Activated T-cell treated with anti-CD3 and anti-CD28 coated beads, Interleukin-2, amount 50 U/mL, for 1 hour (primary cell): ENCODE results near the gene MRGPRG.

Experiments used
- DNase-seq: peaks from one replicate; pipeline ENCODE4 v3.0.0-alpha.2; 2020

The MRGPRG gene

DNA sequence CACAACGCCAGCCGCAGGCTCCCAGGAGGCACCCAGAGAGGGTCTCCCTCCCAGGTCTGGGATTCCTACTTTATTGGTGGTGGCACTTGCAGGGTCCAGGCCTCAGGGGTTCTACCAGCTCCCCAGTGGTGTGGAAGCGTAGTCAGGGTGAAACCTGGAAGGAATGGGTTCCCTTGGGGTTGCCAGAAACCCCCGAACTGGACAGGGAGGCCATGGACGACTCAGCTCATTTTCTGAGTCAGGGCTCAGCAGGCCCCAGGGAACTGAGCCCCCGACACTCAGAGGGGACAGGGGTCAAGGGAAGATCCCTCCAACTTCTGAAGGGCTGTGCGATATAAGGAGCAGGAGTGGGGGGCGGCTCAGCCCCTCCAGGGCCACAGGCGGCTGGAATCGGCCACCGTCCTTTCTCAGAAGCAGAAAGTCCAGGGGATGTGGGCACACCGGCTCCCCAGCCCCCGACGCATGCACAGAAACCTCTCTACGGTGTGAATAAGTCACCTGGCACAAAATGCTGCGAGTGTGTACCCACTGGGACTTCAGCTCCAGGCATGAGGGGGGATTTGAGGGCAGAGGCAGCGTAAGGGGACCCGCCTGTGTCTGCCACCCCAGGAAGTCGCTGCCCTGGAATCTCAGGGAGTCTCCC, 25.1 kb downstream of the MRGPRG start:
- no peak for DNase-seq

- DNase-seq, result no peak
These were observed 25.9 kb downstream of the MRGPRG start for GRCh38 chr11:3192511-3193372.

DNA sequence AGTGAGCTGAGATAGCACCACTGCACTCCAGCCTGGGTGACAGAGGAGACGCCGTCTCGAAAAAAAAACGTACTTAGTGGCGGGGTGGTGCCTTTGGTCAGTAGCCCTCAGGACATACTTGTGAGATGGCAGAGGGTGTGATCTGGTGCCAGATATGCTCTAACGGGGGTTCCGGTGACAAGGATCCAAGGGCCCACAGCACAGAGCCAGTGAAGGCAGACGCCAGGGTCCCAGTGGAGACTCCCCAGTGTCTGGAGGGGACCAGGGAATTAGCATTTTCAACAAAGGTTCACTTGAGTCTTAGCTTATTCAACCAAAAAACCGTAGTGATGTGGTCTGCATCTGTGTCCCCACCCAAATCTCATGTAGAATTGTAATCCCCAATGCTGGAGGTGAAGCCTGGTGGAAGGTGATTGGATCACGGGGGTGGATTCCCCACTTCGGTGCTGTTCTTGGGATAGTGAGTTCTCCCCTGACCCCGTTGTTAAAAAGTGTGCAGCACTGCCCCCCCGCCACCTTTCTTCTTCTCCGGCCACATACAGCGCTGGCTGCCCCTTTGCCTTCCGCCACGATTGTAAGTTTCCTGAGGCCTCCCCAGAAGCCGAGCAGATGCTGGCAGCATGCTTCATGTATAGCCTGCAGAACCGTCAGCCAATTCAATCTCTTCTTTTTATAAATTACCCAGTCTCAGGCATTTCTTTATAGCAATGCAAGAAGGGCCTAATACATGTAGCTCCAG, 26.9 kb downstream of the MRGPRG start:
- no peak for DNase-seq

DNA sequence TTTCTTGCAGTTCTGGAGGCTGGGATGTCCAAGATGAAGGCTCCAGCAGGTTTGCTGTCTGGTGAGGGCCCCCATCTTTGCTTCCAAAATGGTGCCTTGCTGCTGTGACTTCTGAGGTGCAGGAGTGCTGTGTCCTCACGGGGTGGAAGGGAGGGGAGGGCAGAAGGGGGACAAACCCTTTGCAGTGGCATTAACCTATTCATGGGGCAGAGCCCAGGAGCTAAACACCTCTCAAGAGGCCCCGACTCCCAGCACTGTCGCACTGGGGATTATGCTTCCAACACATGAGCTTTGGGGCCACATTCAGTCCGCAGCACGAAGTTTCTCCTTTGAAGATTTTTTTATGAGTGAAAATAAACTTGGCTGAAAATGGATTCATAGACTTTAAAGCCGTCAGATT, 28.0 kb downstream of the MRGPRG start:
- no peak for DNase-seq

DNA sequence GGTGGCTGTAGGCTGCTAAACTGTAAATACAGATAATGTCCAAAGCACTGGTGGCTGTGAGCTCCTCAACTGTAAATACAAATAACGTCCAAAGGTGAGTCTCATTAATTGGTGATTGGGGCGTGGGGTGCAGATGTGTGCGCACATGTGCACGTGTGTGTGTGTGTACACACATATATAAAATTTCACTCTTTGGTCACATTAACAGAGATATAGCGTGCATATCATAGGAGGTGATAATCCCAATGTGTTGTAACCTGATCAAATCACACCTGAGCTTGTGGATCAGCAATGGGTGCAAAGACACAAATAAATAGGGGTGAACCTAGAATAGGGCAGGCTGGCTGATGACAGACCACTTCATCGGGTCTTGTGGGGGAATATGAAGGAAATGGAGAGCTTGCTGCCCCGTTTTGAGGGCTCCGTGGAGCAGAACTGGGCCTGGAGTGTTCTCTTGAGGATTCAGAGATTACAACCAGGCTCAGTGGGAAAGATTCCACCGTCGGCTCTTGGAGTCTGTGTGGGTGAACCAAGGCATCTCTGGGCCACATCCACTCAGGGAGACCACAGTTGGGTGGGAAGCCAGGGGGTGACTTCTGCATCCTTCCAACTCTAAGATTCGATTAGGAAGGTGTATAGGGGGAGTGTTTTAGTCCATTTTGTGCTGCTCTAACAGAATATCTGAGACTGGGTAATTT, 28.6 kb downstream of the MRGPRG start:
- no peak for DNase-seq

- DNase-seq, result no peak
These were observed 29.3 kb downstream of the MRGPRG start for GRCh38 chr11:3189196-3189843.

DNA sequence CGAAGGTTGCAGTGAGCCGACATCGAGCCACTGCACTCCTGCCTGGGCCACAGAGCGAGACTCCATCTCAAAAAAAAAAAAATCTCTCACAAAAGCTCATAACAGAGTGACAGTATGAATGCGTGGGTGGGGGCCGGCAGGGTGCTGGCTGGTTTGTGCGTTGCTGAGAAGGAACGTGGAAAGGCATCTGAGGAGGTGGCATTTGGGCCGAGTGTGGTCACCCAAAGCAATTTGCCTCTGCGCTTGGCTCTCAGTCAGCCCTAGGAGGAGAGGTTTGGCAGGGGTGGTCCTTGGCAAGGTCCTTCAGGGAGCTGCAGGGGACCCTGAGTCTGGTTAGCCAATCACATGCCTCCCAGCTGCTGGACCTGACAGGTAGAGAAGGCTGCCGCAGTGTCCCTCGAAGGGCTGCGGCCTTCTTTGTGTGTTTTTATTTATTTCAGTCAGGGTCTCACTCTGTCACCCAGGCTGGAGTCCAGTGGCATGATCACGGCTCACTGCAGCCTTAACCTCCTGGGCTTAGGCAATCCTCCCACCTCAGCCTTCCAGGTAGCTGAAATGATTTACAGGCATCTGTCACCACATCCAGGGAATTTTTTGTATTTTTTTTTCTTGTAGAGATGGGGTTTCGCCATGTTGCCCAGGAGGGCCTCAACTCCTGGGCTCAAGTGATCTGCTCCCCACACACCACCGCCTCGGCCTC, 30.0 kb downstream of the MRGPRG start:
- DNase-seq, result no peak

- no peak for DNase-seq
These were observed 32.3 kb downstream of the MRGPRG start for GRCh38 chr11:3186166-3186953.

DNA sequence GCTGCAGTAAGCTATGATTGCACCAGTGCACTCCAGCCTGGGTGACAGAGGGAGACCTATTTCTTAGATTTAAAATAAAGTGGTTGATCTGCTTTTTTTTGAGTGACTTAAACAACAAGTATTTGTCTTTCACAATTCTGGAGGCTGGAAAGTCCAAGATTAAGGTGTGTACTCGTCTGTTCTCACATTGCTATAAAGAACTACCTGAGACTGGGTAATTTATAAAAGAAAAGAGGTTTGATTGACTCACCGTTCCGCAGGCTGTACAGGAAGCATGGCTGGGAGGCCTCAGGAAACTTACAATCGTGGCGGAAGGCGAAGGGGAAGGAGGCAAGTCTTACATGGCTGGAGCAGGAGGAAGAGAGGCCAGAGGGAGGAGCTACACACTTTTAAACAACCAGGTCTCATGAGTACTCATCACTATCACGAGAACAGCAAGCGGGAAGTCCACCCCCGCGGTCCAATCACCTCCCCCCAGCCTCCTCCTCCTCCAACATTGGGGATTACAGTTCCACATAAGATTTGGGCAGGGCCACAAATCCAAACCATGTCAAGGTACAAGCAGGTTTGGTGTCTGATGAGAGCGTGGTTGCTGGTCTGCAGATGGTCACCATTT, 33.8 kb downstream of the MRGPRG start:
- no peak for DNase-seq

GRCh38 chr11:3183523-3183922, 35.1 kb downstream of the MRGPRG start:
- DNase-seq, result no peak

GRCh38 chr11:3182462-3182852, 36.2 kb downstream of the MRGPRG start:
- peak; percentile 11 for DNase-seq

DNA sequence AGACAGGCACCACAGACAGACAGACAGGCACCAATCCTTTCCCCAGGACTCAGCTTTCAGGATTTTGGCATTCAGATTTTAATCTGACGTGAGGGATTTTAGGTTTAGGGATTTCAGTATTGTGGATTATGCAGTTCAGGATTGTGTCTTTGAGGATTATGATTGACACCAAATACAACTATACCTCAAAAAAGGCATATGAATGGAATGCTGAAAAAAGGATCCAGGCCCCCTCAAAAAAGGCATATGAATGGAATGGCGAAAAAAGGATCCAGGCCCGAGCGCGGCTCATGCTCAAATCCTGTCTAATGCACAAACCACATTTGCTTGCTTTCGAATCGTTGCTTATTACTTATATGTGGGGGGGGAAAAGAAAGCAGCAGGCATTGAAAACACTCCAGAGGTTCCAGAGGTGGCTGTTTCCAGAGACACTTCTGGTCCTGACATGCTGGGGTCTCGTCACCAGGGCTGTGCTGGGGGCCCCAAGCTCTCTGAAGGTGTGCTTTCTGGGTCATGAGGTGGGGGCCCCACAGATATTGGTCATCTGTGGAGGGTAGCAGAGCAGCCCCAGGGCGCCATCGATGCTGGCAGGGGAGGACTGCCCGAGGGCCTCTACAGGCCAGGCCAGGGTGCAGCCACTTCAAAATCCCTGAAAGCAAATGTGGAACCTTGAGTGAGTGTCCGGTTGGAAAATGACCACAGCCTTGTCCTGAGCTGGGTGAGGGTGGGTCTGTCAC, 36.7 kb downstream of the MRGPRG start:
- DNase-seq, result no peak

- no peak for DNase-seq
These were observed 37.7 kb downstream of the MRGPRG start for GRCh38 chr11:3180869-3181268.

DNA sequence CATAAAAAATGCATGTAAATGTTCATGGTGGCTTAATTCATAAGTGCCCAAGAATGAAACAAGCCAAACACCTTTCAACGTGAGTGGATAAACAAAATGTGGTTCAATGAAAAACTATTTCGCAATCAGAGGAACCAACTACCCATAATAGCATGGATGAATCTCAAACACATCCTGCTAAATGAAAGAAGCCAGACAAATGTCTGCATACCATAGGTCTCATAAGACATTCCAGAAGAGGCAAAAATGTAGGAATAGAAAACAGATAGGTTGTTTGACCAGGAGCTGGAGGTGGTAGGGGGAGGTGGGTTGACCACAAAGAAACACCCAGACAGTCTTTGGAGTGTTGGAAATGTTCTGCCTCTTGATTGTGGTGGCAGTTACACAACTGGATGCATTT, 40.3 kb downstream of the MRGPRG start:
- no peak for DNase-seq

GRCh38 chr11:3177931-3178330, 40.7 kb downstream of the MRGPRG start:
- DNase-seq, result no peak

DNA sequence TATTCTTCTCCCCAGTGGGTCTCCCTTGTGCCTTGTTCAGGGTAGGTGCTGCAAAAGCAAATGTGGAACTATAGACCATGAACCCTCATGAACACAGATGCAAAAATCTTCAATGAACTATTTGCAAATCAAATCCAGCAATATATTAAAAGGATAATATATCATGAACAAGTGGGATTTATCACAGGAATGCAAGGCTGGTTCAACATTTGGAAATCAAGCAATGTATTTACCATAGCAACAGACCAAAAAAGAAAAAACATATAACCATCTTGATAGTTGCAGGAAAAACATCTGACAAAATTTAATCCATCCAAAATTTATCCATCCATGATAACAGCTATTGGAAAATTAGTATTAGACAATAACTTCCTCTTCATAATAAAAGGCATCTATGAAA, 42.1 kb downstream of the MRGPRG start:
- no peak for DNase-seq

DNA sequence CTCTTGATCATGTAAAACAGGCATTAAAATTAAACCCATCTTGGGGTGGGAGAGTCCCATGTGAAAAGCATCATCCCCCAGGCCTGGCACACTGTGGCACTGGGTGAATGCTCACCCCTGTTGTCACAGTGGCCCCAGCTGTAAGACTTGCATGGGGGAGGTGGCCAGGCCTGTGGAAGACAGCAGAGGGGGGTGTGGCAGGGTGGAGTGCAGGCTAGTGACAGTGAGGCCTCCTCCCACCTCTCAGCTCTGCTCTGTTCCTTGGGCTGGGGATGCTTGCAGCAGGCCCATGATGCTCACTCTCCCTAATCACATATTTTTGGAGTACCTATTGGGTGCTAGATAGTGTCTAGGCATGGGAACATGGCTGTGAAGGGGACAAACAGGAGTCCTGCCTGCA, 43.4 kb downstream of the MRGPRG start:
- no peak for DNase-seq

GRCh38 chr11:3174387-3174786, 44.2 kb downstream of the MRGPRG start:
- no peak for DNase-seq

DNA sequence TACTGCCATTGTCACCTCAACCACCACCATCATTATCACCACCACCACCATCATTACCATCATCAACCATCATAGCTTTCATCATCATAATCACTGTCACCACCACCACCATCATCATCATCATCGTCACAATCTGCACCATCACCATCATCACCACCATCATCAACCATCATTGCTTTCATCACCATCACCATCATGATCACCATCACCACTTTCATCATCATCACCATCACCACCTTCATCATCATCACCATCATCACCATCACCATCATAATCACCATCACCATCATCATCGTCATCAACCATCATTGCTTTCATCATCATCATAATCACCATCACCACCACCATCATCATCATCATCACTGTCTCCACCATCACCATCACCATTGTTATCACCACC, 44.8 kb downstream of the MRGPRG start:
- no peak for DNase-seq
